Bronchial epithelial cell (primary cell): ENCODE data around the gene NUDT14. TPM values are rescaled to one million over a fixed set of nuclear protein-coding genes. Genes with fewer than 3 reads are reported as not detected.

Source experiments
- DNase-seq: peaks from one replicate; pipeline ENCODE4 v3.0.0-alpha.2; 2010; ENCODE audit warnings: low read depth
- FAIRE-seq: peaks from 2 replicates; lab custom pipeline; 2011; peaks lifted over from hg19 to GRCh38; lab: Jason Lieb, UNC
- H3K27me3 ChIP-seq: 2 replicates; pipeline ENCODE4 v1.5.1; 2011; ENCODE audit warnings: low read length; ENCODE audit not compliant: control insufficient read depth, insufficient read depth
- H3K36me3 ChIP-seq: 2 replicates; pipeline ENCODE4 v1.5.1; 2011; ENCODE audit warnings: low read length; ENCODE audit not compliant: control insufficient read depth, insufficient read depth
- H3K4me3 ChIP-seq: 2 replicates; pipeline ENCODE4 v1.5.1; 2011; ENCODE audit warnings: mild to moderate bottlenecking, low read depth, low read length, control low read depth
- CTCF ChIP-seq: IDR thresholded peaks from 2 replicates; pipeline ENCODE4 v1.5.1; 2011; ENCODE audit warnings: mild to moderate bottlenecking, moderate library complexity, low read length, control low read depth, inconsistent platforms; ENCODE audit not compliant: insufficient read depth, severe bottlenecking
- total RNA-seq: library from RNA; depleted of rRNA; stranded (reverse); fragments of >200 nt; gene quantifications from 2 replicates; pipeline ENCODE4 v1.2.1, GENCODE V29; 2014

NUDT14 gene
- total RNA-seq, 1 donor from 2014 or later, result 31.9 TPM

GRCh38 chr14:105166571-105167302, 14.4 kb downstream of the NUDT14 start:
- peaks cover 6% of the 10 kb centered on the region for H3K36me3 ChIP-seq
- peak overlapping the region; percentile 34 for H3K4me3 ChIP-seq
- no peaks in the 10 kb centered on the region for H3K27me3 ChIP-seq
- DNase-seq, result peak; percentile 44
- no peak for TF ChIP-seq CTCF
- no peak for FAIRE-seq

- no peak for FAIRE-seq
- peak overlapping the region; percentile 34 for H3K4me3 ChIP-seq
- H3K36me3 ChIP-seq, result peaks cover 8% of the 10 kb centered on the region
- peak; percentile 69 for DNase-seq
- TF ChIP-seq CTCF, result no peak
- no peaks in the 10 kb centered on the region for H3K27me3 ChIP-seq
These were observed 15.2 kb downstream of the NUDT14 start for GRCh38 chr14:105165761-105166485.

- no peak for FAIRE-seq
- peaks cover 8% of the 10 kb centered on the region for H3K36me3 ChIP-seq
- peak overlapping the region; percentile 34 for H3K4me3 ChIP-seq
- H3K27me3 ChIP-seq, result no peaks in the 10 kb centered on the region
- TF ChIP-seq CTCF, result no peak
- no peak for DNase-seq
These were observed 15.9 kb downstream of the NUDT14 start for GRCh38 chr14:105165134-105165704.

- no peak for DNase-seq
- FAIRE-seq, result no peak
- no peaks in the 10 kb centered on the region for H3K27me3 ChIP-seq
- no peak for TF ChIP-seq CTCF
- peaks cover 11% of the 10 kb centered on the region for H3K36me3 ChIP-seq
- no peak overlapping the region for H3K4me3 ChIP-seq
These were observed 17.9 kb downstream of the NUDT14 start for GRCh38 chr14:105163040-105163742.

- no peak for FAIRE-seq
- Histone ChIP-seq H3K4me3 (no peak overlapping the region), H3K36me3 (peaks cover 14% of the 10 kb centered on the region), H3K27me3 (no peaks in the 10 kb centered on the region)
- no peak for DNase-seq
- no peak for TF ChIP-seq CTCF
These were observed 18.5 kb downstream of the NUDT14 start for GRCh38 chr14:105162669-105162979.
